HepG2 (cell line): Measurements from ENCODE around the gene NCAM2.

Source experiments
- CTCF ChIP-seq: sonication (generic); formaldehyde crosslinking; IDR thresholded peaks from 2 replicates; pipeline ENCODE4 v1.5.0; 2020; ENCODE audit warnings: mild to moderate bottlenecking, missing genetic modification reagents, moderate library complexity
- HDAC6 ChIP-seq: fragments of 200-600 bp; sonication (generic); IDR thresholded peaks from 2 replicates; pipeline ENCODE4 v1.7.0; 2017; ENCODE audit warnings: mild to moderate bottlenecking, antibody characterized with exemption, low read length, low read depth
- POLR2A ChIP-seq, 2 experiments: IDR thresholded peaks; 2 replicates each; pipeline ENCODE4 v1.6.1; 2011; ENCODE audit warnings: low read depth in 2 of 2, low read length in 2 of 2, mild to moderate bottlenecking in 1 of 2, moderate library complexity in 1 of 2; ENCODE audit not compliant: insufficient read depth in 1 of 2
- U2AF1 ChIP-seq: fragments of 200-400 bp; formaldehyde crosslinking; optimal IDR thresholded peaks from 2 replicates; pipeline ENCODE3; 2017; ENCODE audit warnings: mild to moderate bottlenecking, low read depth, low read length

GRCh38 chr21:21466752-21467151 is 468.5 kb downstream of the NCAM2 start:
- TF ChIP-seq HDAC6 (no peak), U2AF1 (no peak), POLR2A (IDR thresholded peaks at IDR 0.05; ENCODE audit: insufficient read depth in 1 of 2, low read depth in 2 of 2, low read length in 2 of 2) (no peak), CTCF (CRISPR knock-in tag) (no peak)
